Measurements from ENCODE around the gene GATM. TPM values are rescaled to one million over a fixed set of nuclear protein-coding genes. Genes with fewer than 3 reads are reported as not detected.

The GATM gene
- total and polyA plus RNA-seq, 10 donors: 19.3 to 69.4 (median 37.6) TPM

DNA sequence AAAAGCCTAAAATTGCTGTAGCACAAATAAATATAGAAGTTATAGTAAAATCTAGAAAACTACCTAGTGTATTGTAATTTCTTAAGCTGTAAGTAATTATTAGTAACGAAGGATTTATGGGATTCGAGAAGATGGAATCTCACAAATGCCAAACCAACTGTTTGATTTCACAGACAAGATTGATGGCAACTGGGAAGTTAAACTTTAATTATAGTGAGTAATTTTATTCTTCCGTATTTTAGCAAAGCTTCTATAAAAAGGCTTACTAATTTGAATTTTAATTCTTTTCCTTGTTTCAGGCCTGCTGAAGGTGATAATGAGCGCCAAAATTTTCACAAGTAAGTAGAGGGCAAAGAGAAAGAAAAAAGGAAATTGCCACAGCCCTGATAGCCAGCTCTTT is 36.6 kb downstream of the GATM start:
- intact Hi-C loops (cut with DNase I; ENCODE audit: low total_unique reads): no loop called here
- H3K27ac ChIP-seq: no peak overlapping the region
- no peaks in the 10 kb centered on the region for H3K9me3 ChIP-seq
- no peak for DNase-seq
- no peaks in the 10 kb centered on the region for H3K4me1 ChIP-seq
- H3K27me3 ChIP-seq (replicated peaks in 1 of 7): no peaks in the 10 kb centered on the region
- H3K36me3 ChIP-seq: no peaks in the 10 kb centered on the region
- no peak overlapping the region for H3K4me3 ChIP-seq
- WGBS, 5 donors: 80 to 92% (median 89%) methylated on average over 4 of the region's 4 CpGs
- TF ChIP-seq, protein P1, sequence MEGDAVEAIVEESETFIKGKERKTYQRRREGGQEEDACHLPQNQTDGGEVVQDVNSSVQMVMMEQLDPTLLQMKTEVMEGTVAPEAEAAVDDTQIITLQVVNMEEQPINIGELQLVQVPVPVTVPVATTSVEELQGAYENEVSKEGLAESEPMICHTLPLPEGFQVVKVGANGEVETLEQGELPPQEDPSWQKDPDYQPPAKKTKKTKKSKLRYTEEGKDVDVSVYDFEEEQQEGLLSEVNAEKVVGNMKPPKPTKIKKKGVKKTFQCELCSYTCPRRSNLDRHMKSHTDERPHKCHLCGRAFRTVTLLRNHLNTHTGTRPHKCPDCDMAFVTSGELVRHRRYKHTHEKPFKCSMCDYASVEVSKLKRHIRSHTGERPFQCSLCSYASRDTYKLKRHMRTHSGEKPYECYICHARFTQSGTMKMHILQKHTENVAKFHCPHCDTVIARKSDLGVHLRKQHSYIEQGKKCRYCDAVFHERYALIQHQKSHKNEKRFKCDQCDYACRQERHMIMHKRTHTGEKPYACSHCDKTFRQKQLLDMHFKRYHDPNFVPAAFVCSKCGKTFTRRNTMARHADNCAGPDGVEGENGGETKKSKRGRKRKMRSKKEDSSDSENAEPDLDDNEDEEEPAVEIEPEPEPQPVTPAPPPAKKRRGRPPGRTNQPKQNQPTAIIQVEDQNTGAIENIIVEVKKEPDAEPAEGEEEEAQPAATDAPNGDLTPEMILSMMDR (IDR thresholded peaks at IDR 0.05 in 8 of 11, conservative IDR thresholded peaks at IDR 0.05 in 3 of 11): no peak
- TF ChIP-seq POLR2A (IDR thresholded peaks at IDR 0.05) (no peak), POLR2AphosphoS5 (IDR thresholded peaks at IDR 0.05) (no peak)

- Histone ChIP-seq H3K9me3 (no peaks in the 10 kb centered on the region), H3K4me3 (no peak overlapping the region), H3K27ac (no peak overlapping the region), H3K4me1 (no peaks in the 10 kb centered on the region), H3K27me3 (replicated peaks in 1 of 7) (no peaks in the 10 kb centered on the region), H3K36me3 (no peaks in the 10 kb centered on the region)
- intact Hi-C loops (cut with DNase I; ENCODE audit: low total_unique reads): no loop called here
- TF ChIP-seq, protein P1 (IDR thresholded peaks at IDR 0.05 in 8 of 11, conservative IDR thresholded peaks at IDR 0.05 in 3 of 11): no peak
- TF ChIP-seq POLR2AphosphoS5 (IDR thresholded peaks at IDR 0.05) (no peak), POLR2A (IDR thresholded peaks at IDR 0.05) (no peak)
- DNase-seq: no peak
- 66 to 88% (median 83%) methylated on average over 3 of the region's 3 CpGs for WGBS, 5 donors
These were observed 37.9 kb downstream of the GATM start for GRCh38 chr15:45340429-45340828.

DNA sequence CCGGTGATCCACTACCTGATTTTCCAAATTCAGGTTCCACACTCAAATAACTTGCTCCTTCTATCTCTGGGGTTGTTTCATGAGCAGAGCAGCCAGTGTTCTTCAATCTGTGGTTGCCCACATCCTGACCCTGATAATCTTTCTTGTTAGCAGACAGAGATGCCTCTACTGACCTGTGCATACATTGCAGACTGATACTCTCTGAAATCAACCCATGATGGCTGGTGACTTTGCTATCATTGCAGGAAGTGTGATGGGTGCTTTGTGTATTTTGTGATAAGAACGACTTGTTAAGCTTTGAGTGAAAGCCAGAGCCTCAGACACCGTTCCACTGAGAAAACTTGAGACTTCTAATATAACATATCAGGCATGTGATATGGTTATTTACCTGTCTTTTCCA is 39.9 kb downstream of the GATM start:
- Histone ChIP-seq H3K9me3 (no peaks in the 10 kb centered on the region), H3K4me1 (peaks cover 0 to 10% (median 4%) of the 10 kb centered on the region in 6 donors), H3K4me3 (no peak overlapping the region), H3K27ac (no peak overlapping the region), H3K27me3 (replicated peaks in 1 of 7) (no peaks in the 10 kb centered on the region), H3K36me3 (no peaks in the 10 kb centered on the region)
- intact Hi-C loops (cut with DNase I; ENCODE audit: low total_unique reads): no loop called here
- 54 to 71% (median 65%) methylated on average over 3 of the region's 3 CpGs for WGBS, 5 donors
- DNase-seq: no peak
- TF ChIP-seq, protein P1 (IDR thresholded peaks at IDR 0.05 in 8 of 11, conservative IDR thresholded peaks at IDR 0.05 in 3 of 11): no peak
- TF ChIP-seq POLR2A (IDR thresholded peaks at IDR 0.05) (no peak), POLR2AphosphoS5 (IDR thresholded peaks at IDR 0.05) (no peak)

- no peaks in the 10 kb centered on the region for H3K27me3 ChIP-seq (replicated peaks in 1 of 7)
- no peaks in the 10 kb centered on the region for H3K36me3 ChIP-seq
- 71 to 97% (median 82%) methylated on average over 1 of the region's 1 CpG for WGBS, 5 donors
- H3K4me3 ChIP-seq: no peak overlapping the region
- peaks cover 0 to 11% (median 4%) of the 10 kb centered on the region in 6 donors for H3K4me1 ChIP-seq
- H3K9me3 ChIP-seq: no peaks in the 10 kb centered on the region
- H3K27ac ChIP-seq: no peak overlapping the region
- no peak for DNase-seq
- TF ChIP-seq, protein P1 (IDR thresholded peaks at IDR 0.05 in 8 of 11, conservative IDR thresholded peaks at IDR 0.05 in 3 of 11): no peak
- TF ChIP-seq POLR2AphosphoS5 (IDR thresholded peaks at IDR 0.05) (no peak), POLR2A (IDR thresholded peaks at IDR 0.05) (no peak)
- intact Hi-C loops (cut with DNase I; ENCODE audit: low total_unique reads): no loop called here
These were observed 41.1 kb downstream of the GATM start for GRCh38 chr15:45337224-45337623.
